ENCODE data around the gene SLC25A45. TPM values are rescaled to one million over a fixed set of nuclear protein-coding genes. Genes with fewer than 3 reads are reported as not detected.

Gene SLC25A45
- total and polyA plus RNA-seq, 9 donors: 2.7 to 8.7 (median 3.4) TPM

GRCh38 chr11:65377036-65377435 lies 5.4 kb downstream of the SLC25A45 start:
- intact Hi-C loops (cut with DNase I): no loop called here
- DNase-seq: no peak
- peaks cover under 1% of the 10 kb centered on the region for H3K4me1 ChIP-seq (ENCODE audit: insufficient read depth)
- no peak overlapping the region for H3K4me3 ChIP-seq
- no peaks in the 10 kb centered on the region for H3K9me3 ChIP-seq
- WGBS, 3 donors: 76 to 82% (median 81%) methylated on average over 7 to 8 of the region's 8 CpGs
- no peak overlapping the region for H3K27ac ChIP-seq
- TF ChIP-seq, protein P1, sequence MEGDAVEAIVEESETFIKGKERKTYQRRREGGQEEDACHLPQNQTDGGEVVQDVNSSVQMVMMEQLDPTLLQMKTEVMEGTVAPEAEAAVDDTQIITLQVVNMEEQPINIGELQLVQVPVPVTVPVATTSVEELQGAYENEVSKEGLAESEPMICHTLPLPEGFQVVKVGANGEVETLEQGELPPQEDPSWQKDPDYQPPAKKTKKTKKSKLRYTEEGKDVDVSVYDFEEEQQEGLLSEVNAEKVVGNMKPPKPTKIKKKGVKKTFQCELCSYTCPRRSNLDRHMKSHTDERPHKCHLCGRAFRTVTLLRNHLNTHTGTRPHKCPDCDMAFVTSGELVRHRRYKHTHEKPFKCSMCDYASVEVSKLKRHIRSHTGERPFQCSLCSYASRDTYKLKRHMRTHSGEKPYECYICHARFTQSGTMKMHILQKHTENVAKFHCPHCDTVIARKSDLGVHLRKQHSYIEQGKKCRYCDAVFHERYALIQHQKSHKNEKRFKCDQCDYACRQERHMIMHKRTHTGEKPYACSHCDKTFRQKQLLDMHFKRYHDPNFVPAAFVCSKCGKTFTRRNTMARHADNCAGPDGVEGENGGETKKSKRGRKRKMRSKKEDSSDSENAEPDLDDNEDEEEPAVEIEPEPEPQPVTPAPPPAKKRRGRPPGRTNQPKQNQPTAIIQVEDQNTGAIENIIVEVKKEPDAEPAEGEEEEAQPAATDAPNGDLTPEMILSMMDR (IDR thresholded peaks at IDR 0.05): no peak
- TF ChIP-seq EP300 (IDR thresholded peaks at IDR 0.05): no peak
- TF ChIP-seq POLR2A (IDR thresholded peaks at IDR 0.05): no peak
- no peaks in the 10 kb centered on the region for H3K27me3 ChIP-seq
- H3K36me3 ChIP-seq: no peaks in the 10 kb centered on the region

DNA sequence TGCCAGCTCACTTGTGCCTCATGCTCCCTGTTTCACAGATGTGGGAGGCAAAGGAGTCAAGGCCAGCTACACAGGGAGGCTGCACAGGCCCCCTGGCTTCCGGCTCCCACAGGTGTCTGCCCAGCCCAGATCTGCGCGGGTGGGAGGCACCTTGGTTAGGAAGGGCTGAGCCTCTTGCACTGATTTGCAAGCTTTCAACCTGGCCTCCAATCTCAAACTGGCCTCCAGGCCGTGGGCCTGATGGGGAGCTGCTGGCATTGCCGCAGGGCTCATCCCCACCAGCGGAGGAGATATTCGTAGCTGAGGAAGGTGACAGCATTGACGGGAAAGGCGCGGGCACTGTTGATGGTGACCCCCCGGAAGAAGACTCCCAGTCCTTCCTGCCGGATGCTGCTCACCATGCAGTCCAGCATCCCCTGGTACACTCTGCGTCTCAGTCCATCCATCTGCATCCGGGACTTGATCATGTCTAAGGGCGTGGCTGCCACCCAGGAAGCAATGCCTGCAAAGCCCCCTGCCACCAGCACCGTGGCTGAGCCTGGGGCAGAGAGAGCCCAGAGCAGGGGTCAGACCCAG lies 6.2 kb downstream of the SLC25A45 start:
- H3K36me3 ChIP-seq: no peaks in the 10 kb centered on the region
- no peak for DNase-seq
- no peak overlapping the region for H3K27ac ChIP-seq
- TF ChIP-seq, protein P1 (IDR thresholded peaks at IDR 0.05): no peak
- TF ChIP-seq EP300 (IDR thresholded peaks at IDR 0.05): no peak
- TF ChIP-seq POLR2A (IDR thresholded peaks at IDR 0.05): no peak
- intact Hi-C loops (cut with DNase I): no loop called here
- no peaks in the 10 kb centered on the region for H3K9me3 ChIP-seq
- H3K27me3 ChIP-seq: no peaks in the 10 kb centered on the region
- H3K4me3 ChIP-seq: no peak overlapping the region
- H3K4me1 ChIP-seq (ENCODE audit: insufficient read depth): no peaks in the 10 kb centered on the region
- 70 to 77% (median 74%) methylated on average over 16 of the region's 16 CpGs for WGBS, 3 donors

DNA sequence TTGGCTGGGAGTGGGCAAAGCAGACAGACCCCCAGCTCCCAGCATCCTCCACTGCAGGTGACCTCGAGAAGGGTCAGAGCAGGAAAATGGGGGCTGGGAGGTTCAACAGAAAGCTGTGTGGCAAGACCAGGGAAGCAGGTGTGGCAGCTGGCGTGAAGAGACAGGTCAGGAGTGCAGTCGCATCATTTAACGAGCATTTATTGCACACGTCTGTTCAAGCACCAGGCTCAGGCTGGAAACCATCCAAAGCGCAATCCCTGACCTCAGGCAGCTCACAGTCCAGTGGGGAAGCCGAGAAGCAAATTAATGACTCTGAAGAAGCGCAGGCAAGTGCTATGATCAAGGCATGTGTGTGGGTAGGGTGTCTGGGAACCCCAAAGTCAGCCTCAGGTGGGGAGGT lies 7.4 kb downstream of the SLC25A45 start:
- Histone ChIP-seq H3K4me3 (no peak overlapping the region), H3K27me3 (no peaks in the 10 kb centered on the region), H3K27ac (no peak overlapping the region), H3K36me3 (no peaks in the 10 kb centered on the region), H3K4me1 (ENCODE audit: insufficient read depth) (no peaks in the 10 kb centered on the region), H3K9me3 (no peaks in the 10 kb centered on the region)
- intact Hi-C loops (cut with DNase I): no loop called here
- TF ChIP-seq EP300 (IDR thresholded peaks at IDR 0.05): no peak
- TF ChIP-seq, protein P1 (IDR thresholded peaks at IDR 0.05): no peak
- no peak for TF ChIP-seq POLR2A (IDR thresholded peaks at IDR 0.05)
- DNase-seq: no peak
- 79 to 83% (median 80%) methylated on average over 8 of the region's 8 CpGs for WGBS, 3 donors

DNA sequence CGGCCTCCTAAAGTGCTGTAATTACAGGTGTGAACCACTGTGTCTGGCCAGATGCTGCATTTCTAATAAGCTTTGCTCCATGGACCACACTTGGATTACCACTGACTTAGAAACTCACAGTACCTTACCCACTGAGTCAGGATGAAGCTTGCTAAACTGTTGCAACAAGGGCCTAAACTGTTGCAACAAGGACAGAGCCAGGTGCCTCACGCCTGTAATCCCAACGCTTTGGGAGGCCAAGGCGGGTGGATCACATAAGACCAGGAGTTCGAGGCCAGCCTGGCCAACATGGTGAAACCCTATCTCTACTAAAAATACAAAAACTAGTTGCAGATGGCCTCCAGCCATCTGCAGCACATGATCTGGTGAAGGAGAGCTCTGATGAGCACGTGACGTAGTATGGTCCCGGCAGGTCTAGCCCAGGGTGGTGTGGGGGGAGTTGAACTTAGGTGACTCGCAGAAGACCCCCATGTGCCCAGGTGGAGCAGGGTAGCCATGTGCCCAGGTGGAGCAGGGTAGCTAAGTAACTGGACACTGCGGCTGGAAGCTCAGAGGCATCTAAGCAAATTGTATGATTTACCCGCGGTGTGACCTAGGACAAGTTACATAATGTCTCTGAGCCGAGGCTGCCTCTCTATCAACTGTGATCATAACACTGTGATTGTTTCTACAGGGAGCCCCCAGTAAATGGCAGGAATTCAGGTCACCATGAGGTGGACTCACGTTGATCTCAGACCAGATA lies 8.4 kb downstream of the SLC25A45 start:
- H3K27ac ChIP-seq: no peak overlapping the region
- H3K36me3 ChIP-seq: no peaks in the 10 kb centered on the region
- no peaks in the 10 kb centered on the region for H3K27me3 ChIP-seq
- no peak overlapping the region for H3K4me3 ChIP-seq
- WGBS, 3 donors: 75 to 84% (median 82%) methylated on average over 14 of the region's 14 CpGs
- TF ChIP-seq EP300 (IDR thresholded peaks at IDR 0.05) (no peak), POLR2A (IDR thresholded peaks at IDR 0.05) (no peak)
- TF ChIP-seq, protein P1 (IDR thresholded peaks at IDR 0.05): no peak
- intact Hi-C loops (cut with DNase I): loop anchor here in 1 of 4 donors (5.0 kb wide), 1 partner anchor 138 kb away; no protein-coding TSS in a partner anchor
- no peak for DNase-seq
- H3K4me1 ChIP-seq (ENCODE audit: insufficient read depth): no peaks in the 10 kb centered on the region
- H3K9me3 ChIP-seq: no peaks in the 10 kb centered on the region
